Activated naive CD8-positive, alpha-beta T cell treated with anti-CD3 and anti-CD28 coated beads, Interleukin-2, amount 50 U/mL, for 16 hours (primary cell): ENCODE data around the gene C11orf52.
"Not testable (repeated sequence)": the region's sequence is repeated elsewhere in the genome, so short reads cannot be mapped to it uniquely, and the experiment has no call there.

ENCODE experiments used
- DNase-seq: peaks from one replicate; pipeline ENCODE4 v3.0.0-alpha.2; 2020; ENCODE audit warnings: low read depth, low spot score

The C11orf52 gene

DNA sequence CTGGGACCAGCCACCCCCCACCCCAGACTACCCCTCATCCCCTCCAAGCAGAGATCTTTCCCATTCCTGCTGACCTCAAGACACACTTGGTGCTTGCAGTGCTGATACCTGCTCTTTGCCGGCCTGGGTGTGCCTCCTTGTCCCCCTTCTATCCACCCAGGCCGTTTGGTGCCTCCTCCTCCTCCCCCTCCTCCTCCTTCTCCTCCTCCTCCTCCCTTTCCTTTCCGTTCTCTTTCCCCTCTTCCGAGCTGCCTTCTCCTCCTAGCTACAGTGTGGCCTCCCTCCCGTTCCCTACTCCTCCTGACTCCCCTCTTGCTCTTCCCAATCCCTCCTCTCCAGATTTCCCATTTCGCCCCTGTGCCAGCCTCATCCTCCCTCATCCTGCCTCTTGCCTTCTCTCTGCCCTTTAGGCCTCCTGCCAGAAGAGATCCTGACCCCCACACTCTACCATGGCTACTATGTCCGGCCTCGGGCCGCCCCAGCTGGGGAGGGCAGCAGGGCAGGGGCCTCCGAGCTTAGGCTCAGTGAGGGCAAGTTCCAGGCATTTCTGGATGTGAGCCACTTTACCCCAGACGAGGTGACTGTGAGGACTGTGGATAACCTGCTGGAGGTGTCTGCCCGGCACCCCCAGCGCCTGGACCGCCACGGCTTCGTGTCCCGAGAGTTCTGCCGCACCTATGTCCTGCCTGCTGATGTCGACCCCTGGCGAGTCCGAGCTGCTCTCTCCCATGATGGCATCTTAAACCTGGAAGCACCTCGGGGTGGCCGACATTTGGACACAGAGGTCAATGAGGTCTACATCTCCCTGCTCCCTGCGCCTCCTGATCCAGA is 5.5 kb upstream of the C11orf52 start:
- no peak for DNase-seq

- no peak for DNase-seq
Observed at GRCh38 chr11:111913997-111914396, 4.7 kb upstream of the C11orf52 start.

DNA sequence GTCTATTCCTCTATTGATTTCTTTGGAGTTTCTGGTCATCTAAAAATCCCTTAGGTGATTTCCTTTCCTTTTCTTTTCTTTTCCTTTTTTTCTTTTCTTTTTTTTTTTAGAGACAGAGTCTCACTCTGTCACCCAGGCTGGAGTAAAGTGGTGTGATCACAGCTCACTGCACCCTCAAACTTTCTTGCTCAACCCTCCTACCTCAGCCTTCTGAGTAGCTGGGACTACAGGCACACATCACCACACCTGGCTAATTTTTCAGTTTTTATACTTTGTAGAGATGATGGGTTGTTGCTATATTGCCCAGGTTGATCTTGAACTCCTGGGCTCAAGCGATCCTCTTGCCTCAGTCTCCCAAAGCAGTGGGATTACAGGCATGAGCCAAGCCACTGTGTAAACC is 1.9 kb upstream of the C11orf52 start:
- no peak for DNase-seq

DNA sequence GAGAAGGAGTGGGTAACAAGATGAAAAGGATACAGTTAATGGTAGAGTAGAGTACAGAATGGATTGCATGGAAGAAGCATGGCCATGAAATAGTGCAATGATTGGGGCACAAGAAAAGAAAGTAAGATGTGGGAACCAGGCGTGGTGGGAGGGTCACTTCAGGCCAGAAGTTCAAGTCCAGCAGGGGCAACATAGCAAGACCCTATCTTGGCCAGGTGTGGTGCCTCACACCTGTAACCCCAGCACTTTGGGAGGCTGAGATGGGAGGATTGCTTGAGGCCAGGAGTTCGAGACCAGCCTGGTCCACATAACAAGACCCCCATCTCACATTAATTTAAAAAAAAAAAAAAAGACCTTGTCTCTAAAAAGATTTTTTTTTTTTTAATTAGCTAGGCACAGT is 1.4 kb upstream of the C11orf52 start:
- DNase-seq = no peak

- DNase-seq = no peak
Observed at GRCh38 chr11:111917788-111918187, 925 bp upstream of the C11orf52 start.

GRCh38 chr11:111920908-111921307 is 2.2 kb downstream of the C11orf52 start:
- DNase-seq = no peak

DNA sequence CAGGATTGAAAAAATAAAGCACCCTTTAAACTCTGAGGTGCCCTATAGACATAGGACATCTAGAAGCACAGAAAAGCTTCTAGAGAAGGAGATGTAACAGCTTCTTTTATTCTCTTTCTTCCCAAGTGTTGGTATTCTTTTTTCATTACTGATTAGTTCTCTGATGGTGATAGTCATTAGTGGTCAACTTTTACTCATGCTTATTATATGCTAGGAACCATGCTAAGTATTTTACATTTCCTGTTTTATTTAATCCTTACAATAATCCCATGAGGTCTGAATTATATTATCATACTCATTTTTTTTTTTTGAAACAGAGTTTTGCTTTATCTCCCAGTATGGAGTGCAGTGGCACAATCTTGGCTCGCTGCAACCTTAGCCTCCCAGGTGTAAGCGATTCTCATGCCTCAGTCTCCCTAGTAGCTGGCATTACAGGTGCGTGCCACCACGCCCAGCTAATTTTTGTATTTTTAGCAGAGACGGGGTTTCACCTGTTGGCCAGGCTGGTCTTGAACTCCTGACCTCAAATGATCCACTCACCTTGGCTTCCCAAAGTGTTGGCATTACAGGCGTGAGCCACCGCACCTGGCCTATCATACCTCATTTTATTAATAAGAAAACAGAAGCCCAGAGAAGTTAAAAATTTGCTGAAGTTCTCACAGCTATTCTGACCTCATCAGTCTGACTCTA is 3.0 kb downstream of the C11orf52 start:
- DNase-seq = no peak

- no peak for DNase-seq
Observed at GRCh38 chr11:111922803-111923202, 4.1 kb downstream of the C11orf52 start.

DNA sequence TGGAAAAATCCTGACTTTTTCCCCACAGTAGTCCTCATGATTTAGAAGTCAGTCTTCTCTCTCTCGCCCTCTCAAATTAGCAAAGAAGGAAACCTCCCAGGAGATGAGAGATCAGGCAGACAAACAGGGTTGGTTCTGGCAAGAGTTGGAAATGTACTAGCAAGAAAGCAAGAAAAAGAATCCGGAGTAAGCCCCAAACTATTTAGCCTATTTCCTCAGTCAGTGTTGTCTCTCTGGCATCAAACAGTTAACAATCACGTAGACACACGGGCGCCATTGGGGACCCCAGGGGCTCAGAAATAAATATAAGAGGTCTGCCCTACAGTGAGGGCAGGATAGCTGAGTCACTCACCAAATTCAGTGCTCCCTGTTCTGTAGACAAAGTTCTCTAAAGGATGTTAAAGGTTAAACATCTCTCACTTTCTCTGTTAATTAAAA is 4.7 kb downstream of the C11orf52 start:
- no peak for DNase-seq

DNA sequence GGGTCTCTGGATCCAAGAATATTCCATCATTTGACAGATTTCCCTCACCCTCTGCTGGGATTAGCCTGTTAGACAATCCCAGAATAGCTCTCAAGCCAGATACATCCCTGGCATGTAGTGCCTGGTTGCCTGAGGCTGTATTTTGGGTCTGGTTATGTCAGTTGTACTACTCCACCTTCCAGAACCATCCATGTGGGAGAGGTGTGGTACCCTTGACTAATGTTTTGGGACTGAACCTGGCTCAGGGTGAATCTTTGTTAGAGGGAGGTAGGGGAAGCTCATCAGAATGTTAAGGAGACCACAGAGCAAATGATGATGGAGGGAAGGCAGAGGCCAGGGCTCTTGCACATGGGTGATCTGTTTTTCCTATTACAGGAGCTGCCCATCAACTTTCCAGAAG is 5.2 kb downstream of the C11orf52 start:
- DNase-seq = no peak

- no peak for DNase-seq
Observed at GRCh38 chr11:111925953-111926352, 7.2 kb downstream of the C11orf52 start.

DNA sequence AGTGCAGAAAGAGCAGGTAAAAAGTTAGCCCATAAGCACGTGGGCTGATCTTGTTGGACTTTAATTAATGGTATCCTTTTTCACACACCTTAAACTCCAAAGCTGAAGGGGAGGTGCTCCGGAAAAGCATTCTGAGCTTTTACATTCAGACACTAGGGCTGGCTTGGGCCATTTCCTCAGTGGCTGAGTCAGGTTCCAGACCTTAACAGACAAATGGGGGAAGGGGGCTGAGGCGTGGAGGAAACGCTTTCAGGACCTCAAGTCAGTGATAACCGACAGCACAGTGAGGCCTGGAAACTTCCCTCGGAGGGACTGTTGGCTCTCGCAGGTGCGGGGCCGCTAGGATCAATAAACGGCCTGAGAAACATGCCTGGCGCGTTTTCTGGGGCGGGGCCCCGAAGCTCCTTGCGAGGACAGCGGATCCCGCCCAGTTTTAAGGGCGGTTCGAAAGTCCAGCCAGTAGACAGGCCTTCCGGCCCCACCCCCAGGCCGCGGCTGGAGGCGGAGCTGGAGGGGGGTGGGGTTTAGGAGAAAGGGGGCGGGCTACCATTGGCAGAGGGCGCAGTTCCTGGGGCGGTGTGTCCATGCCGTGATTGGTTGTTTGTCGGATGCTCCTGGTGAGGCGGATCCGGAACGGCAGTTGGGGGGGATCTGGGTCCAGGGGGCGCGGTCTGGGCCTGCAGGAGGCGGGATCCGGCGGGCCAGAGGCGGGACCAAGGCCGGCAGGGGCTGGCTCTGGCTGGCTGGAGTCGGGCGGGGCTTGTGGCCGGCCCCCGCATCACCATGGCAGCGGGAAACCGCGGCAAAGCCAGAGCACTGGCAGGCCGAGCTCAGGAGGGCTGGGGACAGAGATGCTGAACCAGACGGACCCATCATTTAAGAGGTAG is 8.0 kb downstream of the C11orf52 start:
- peak; percentile 90 for DNase-seq

- no peak for DNase-seq
Observed at GRCh38 chr11:111930472-111930871, 11.8 kb downstream of the C11orf52 start.

- DNase-seq = no peak
Observed at GRCh38 chr11:111932611-111932950, 13.9 kb downstream of the C11orf52 start.

DNA sequence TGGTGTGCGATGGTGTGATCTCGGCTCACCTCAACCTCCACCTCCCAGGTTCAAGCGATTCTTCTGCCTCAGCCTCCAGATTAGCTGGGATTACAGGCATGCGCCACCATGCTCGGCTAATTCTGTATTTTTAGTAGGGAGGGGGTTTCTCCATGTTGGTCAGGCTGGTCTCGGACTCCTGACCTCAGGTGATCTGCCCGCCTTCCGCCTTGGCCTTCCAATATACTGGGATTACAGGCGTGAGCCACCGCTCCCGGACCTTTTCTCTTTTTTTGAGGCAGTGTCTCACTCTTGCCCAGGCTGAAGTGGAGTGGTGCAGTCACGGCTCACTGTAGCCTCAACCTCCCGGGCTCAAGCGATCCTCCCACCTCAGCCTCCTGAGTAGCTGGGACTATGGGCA is 14.5 kb downstream of the C11orf52 start:
- not testable (repeated sequence) for DNase-seq

DNA sequence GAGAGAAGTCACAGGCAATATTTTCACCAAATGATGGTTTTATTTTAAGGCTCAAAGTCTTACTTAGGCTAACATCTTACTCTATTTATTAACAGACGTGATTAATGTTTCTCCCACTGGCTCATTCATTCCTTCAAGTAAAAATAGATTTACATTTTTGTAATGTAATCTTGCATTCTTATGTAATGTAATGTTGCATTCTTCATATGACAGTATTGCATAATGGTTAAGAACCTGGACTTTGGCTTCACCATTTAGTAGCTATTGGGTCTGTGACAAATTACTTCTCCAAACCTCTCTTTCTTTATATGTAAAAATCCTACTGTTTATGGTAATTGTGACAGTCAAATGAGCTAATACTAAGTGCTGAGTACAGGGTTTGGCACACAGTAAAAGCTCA is 15.2 kb downstream of the C11orf52 start:
- DNase-seq = no peak

GRCh38 chr11:111934306-111934705 is 15.6 kb downstream of the C11orf52 start:
- no peak for DNase-seq

GRCh38 chr11:111935317-111936039 is 16.8 kb downstream of the C11orf52 start:
- DNase-seq = no peak

GRCh38 chr11:111936040-111936540 is 17.4 kb downstream of the C11orf52 start:
- DNase-seq = no peak

DNA sequence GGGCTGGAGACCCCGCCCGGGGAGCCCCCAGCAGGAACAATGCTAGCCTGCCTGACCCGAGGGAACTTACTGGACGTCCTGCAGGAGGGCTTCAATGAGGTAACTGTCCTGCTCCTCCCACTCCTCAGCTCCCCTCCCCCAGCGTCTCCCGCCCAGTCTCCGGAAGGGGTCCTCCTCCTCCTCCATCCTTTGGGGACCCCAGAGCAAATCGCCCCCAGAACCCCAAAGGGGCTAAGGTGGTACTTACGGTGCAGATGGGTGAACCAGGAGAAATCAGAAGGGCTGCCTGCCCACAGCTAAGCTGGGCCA is 18.7 kb downstream of the C11orf52 start:
- DNase-seq = no peak

- DNase-seq = no peak
Observed at GRCh38 chr11:111937844-111938243, 19.1 kb downstream of the C11orf52 start.
